HG02763 (cell line): ENCODE results near the gene NT5M.

Source experiments
- ATAC-seq: cut with Tn5 transposase; IDR thresholded peaks from one replicate; pipeline ENCODE4 v1.9.1; 2021; ENCODE audit warnings: mild to moderate bottlenecking, moderate library complexity; ENCODE audit not compliant: unreplicated experiment

The NT5M gene

GRCh38 chr17:17352836-17353624 is 49.9 kb downstream of the NT5M start:
- no peak for ATAC-seq

GRCh38 chr17:17353625-17354484 is 50.7 kb downstream of the NT5M start:
- ATAC-seq, result no peak

- ATAC-seq, result no peak
These were observed 51.6 kb downstream of the NT5M start for GRCh38 chr17:17354560-17355349.

GRCh38 chr17:17355426-17355825 is 52.3 kb downstream of the NT5M start:
- ATAC-seq, result no peak

- ATAC-seq, result no peak
These were observed 53.2 kb downstream of the NT5M start for GRCh38 chr17:17356149-17356930.

- no peak for ATAC-seq
These were observed 53.7 kb downstream of the NT5M start for GRCh38 chr17:17356931-17357270.

- ATAC-seq, result no peak
These were observed 55.0 kb downstream of the NT5M start for GRCh38 chr17:17358060-17358751.

- ATAC-seq, result no peak
These were observed 55.7 kb downstream of the NT5M start for GRCh38 chr17:17358866-17359265.

- no peak for ATAC-seq
These were observed 56.1 kb downstream of the NT5M start for GRCh38 chr17:17359271-17359670.

GRCh38 chr17:17360087-17360730 is 57.0 kb downstream of the NT5M start:
- no peak for ATAC-seq

- no peak for ATAC-seq
These were observed 58.3 kb downstream of the NT5M start for GRCh38 chr17:17361543-17361866.

- no peak for ATAC-seq
These were observed 58.8 kb downstream of the NT5M start for GRCh38 chr17:17361867-17362539.

- ATAC-seq, result no peak
These were observed 59.4 kb downstream of the NT5M start for GRCh38 chr17:17362540-17362930.

GRCh38 chr17:17363638-17364337 is 60.6 kb downstream of the NT5M start:
- no peak for ATAC-seq

GRCh38 chr17:17364338-17364667 is 61.1 kb downstream of the NT5M start:
- ATAC-seq, result no peak

GRCh38 chr17:17365476-17366110 is 62.4 kb downstream of the NT5M start:
- no peak for ATAC-seq

- no peak for ATAC-seq
These were observed 63.1 kb downstream of the NT5M start for GRCh38 chr17:17366235-17366634.
